ENCODE results near the gene ATAD2B. TPM values are rescaled to one million over a fixed set of nuclear protein-coding genes. Genes with fewer than 3 reads are reported as not detected.

Gene ATAD2B
- total RNA-seq, 1 experiment from 2014 or later = 19.7 TPM

DNA sequence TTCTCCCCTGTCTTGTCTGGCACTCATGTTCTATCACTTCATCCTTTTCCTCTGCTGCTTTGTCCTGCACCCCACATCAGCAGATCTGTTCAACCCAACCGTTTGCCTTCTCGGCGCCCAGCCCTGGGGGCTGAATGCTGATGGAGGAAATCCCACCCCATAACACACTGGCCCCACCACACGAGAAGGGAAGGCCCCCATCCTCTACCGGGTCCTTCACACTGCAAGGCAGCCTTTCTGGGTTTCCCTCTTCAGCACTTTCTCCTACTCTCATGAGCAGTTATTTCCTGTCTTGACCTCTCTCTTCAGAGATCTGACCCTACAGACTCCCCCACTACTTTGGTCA is 227.4 kb downstream of the ATAD2B start:
- peaks cover 10% of the 10 kb centered on the region for H3K9me3 Mint-ChIP-seq (ENCODE audit: low read depth, unreplicated experiment)
- no TSS peak for BruUV-seq (replicated peaks)
- H3K4me1 Mint-ChIP-seq (ENCODE audit: low read depth, unreplicated experiment) = no peaks in the 10 kb centered on the region
- H3K27ac Mint-ChIP-seq (ENCODE audit: unreplicated experiment) = no peak overlapping the region
- CTCF ChIA-PET = interaction anchor here (0.5 kb wide), 1 partner anchor 31 kb away, joined by 3 read pairs; no protein-coding TSS in a partner anchor
- intact Hi-C loops (cut with micrococcal nuclease; ENCODE audit: unreplicated experiment) = no loop called here
- peaks cover 27% of the 10 kb centered on the region for H3K36me3 Mint-ChIP-seq (ENCODE audit: insufficient read depth, unreplicated experiment)
- no peak overlapping the region for H3K4me3 Mint-ChIP-seq (ENCODE audit: low read depth, unreplicated experiment)
- TF ChIP-seq, protein P1, sequence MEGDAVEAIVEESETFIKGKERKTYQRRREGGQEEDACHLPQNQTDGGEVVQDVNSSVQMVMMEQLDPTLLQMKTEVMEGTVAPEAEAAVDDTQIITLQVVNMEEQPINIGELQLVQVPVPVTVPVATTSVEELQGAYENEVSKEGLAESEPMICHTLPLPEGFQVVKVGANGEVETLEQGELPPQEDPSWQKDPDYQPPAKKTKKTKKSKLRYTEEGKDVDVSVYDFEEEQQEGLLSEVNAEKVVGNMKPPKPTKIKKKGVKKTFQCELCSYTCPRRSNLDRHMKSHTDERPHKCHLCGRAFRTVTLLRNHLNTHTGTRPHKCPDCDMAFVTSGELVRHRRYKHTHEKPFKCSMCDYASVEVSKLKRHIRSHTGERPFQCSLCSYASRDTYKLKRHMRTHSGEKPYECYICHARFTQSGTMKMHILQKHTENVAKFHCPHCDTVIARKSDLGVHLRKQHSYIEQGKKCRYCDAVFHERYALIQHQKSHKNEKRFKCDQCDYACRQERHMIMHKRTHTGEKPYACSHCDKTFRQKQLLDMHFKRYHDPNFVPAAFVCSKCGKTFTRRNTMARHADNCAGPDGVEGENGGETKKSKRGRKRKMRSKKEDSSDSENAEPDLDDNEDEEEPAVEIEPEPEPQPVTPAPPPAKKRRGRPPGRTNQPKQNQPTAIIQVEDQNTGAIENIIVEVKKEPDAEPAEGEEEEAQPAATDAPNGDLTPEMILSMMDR (IDR thresholded peaks at IDR 0.05; ENCODE audit: unreplicated experiment) = no peak
- H3K27me3 Mint-ChIP-seq (ENCODE audit: unreplicated experiment) = no peaks in the 10 kb centered on the region
- no peak for DNase-seq

DNA sequence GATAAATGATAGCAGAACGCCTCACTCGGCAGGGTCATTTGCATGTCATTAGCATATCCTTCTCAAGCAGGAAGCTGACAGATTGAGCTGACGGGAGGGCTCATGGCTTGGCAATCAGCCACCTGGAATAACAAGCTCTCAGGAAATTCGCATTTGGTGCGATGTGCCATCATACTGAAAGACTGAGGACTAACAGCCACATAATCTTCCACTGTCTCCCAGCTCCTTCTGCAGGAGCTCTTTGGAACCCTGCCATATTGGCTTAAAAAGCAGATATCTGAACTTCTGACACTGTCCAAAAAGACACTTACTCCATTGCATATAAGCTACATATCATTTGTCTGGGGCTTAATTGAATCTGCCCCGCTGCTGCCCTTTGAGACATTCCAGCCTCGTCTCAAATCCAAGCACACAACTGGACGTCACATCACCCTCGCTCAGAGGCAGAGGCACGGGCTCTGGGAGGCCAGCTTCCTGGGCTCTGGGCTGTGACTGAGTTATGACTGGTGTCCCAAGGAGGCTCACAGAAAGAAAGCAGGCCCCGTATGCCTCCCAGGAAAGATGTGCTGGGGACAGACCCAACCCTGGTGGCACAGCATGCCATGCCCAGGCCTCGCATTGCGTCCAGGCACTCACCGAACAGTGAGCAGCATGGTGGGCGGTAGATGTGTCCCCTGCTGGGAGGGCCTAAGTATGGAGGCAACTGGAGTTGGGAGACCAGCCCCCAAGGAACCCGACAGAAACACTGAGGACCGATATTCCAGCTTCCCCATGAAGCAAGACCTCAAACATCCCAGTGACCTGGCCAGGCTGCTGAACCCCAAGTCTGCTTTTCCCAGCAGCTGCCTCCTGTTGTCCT is 228.0 kb downstream of the ATAD2B start:
- H3K4me3 Mint-ChIP-seq (ENCODE audit: low read depth, unreplicated experiment) = no peak overlapping the region
- no peaks in the 10 kb centered on the region for H3K27me3 Mint-ChIP-seq (ENCODE audit: unreplicated experiment)
- no peak overlapping the region for H3K27ac Mint-ChIP-seq (ENCODE audit: unreplicated experiment)
- CTCF ChIA-PET = interaction anchor here (0.5 kb wide), 1 partner anchor 31 kb away, joined by 3 read pairs; no protein-coding TSS in a partner anchor
- peaks cover 10% of the 10 kb centered on the region for H3K9me3 Mint-ChIP-seq (ENCODE audit: low read depth, unreplicated experiment)
- intact Hi-C loops (cut with micrococcal nuclease; ENCODE audit: unreplicated experiment) = no loop called here
- H3K4me1 Mint-ChIP-seq (ENCODE audit: low read depth, unreplicated experiment) = no peaks in the 10 kb centered on the region
- DNase-seq = no peak
- peaks cover 27% of the 10 kb centered on the region for H3K36me3 Mint-ChIP-seq (ENCODE audit: insufficient read depth, unreplicated experiment)
- no TSS peak for BruUV-seq (replicated peaks)
- TF ChIP-seq, protein P1 (IDR thresholded peaks at IDR 0.05; ENCODE audit: unreplicated experiment) = no peak

Other genes with a start within 250 kb of the ATAD2B start
- gene UBXN2A, start 13.3 kb upstream of the ATAD2B start, total RNA-seq (2022) = 12.8 and 15.1 TPM in 2 replicates
- gene MFSD2B, start 83.0 kb upstream of the ATAD2B start, total RNA-seq (2022) = 0.37 TPM in 1 of 2 replicates, not detected in the other
- 13.4 and 17.2 TPM in 2 replicates for gene WDCP, start 120.3 kb upstream of the ATAD2B start, total RNA-seq (2022)
- gene FKBP1B, start 122.6 kb upstream of the ATAD2B start, total RNA-seq (2022) = 5.9 and 8.2 TPM in 2 replicates
- 112 and 125 TPM in 2 replicates for gene SF3B6, start 149.2 kb upstream of the ATAD2B start, total RNA-seq (2022)
- gene TP53I3, start 157.7 kb upstream of the ATAD2B start, total RNA-seq (2022) = 13.9 TPM in 2 replicates
- gene PFN4, start 196.2 kb upstream of the ATAD2B start, total RNA-seq (2022) = 0.64 TPM in 1 of 2 replicates, not detected in the other
- 7.4 and 8.3 TPM in 2 replicates for gene FAM228B, start 196.3 kb upstream of the ATAD2B start, total RNA-seq (2022)
- gene FAM228A, start 247.9 kb upstream of the ATAD2B start, total RNA-seq (2022) = not detected in 2 replicates

All from Calu3 (cell line).